Measurements from ENCODE around the gene UNK. TPM values are rescaled to one million over a fixed set of nuclear protein-coding genes. Genes with fewer than 3 reads are reported as not detected.

The UNK gene
- total and polyA plus RNA-seq, 8 donors = 3.5 to 102 (median 19.5) TPM

DNA sequence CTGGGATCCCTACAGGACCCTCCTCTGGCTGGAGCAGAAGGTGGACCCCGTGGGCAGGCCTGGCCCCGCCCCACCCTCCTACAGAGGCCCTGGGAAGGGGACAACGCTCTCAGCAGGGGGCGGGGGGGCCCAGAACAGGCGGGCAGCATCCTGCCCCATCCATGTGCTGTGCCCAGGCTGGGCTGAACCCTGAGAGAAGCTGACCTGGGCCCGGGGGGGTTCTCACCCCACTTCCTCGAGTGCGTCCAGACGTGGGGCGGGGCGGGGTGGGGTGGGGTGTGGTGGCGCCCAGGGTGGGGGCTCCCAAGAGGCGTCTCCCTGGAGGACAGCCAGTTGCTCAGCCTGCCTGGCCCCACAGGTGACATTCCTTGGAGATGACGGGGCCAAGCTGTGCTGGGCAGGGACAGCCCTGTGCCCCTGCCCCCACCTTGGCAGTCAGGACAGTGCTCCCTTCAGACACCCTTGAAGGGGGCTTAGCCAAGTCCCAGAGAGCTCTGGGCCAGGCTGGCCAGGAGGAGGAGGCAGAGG lies 60.0 kb downstream of the UNK start:
- intact Hi-C loops (cut with DNase I; ENCODE audit: low total_unique reads) = no loop called here
- H3K4me1 ChIP-seq = peaks cover 45 to 77% (median 58%) of the 10 kb centered on the region in 4 donors
- peak overlapping the region; percentile 77 to 99 (median 91) for H3K27ac ChIP-seq
- H3K36me3 ChIP-seq = peaks cover 36 to 61% (median 52%) of the 10 kb centered on the region in 4 donors
- H3K9me3 ChIP-seq = no peaks in the 10 kb centered on the region
- peak; percentile 88 to 94 for DNase-seq
- H3K4me3 ChIP-seq = peak overlapping the region; percentile 34 to 43 (median 40)
- TF ChIP-seq EP300 (IDR thresholded peaks at IDR 0.05) (no peak), POLR2AphosphoS5 (IDR thresholded peaks at IDR 0.05) (peak in 1 of 3 donors; percentile 19), POLR2A (IDR thresholded peaks at IDR 0.05) (no peak)
- TF ChIP-seq, protein P1, sequence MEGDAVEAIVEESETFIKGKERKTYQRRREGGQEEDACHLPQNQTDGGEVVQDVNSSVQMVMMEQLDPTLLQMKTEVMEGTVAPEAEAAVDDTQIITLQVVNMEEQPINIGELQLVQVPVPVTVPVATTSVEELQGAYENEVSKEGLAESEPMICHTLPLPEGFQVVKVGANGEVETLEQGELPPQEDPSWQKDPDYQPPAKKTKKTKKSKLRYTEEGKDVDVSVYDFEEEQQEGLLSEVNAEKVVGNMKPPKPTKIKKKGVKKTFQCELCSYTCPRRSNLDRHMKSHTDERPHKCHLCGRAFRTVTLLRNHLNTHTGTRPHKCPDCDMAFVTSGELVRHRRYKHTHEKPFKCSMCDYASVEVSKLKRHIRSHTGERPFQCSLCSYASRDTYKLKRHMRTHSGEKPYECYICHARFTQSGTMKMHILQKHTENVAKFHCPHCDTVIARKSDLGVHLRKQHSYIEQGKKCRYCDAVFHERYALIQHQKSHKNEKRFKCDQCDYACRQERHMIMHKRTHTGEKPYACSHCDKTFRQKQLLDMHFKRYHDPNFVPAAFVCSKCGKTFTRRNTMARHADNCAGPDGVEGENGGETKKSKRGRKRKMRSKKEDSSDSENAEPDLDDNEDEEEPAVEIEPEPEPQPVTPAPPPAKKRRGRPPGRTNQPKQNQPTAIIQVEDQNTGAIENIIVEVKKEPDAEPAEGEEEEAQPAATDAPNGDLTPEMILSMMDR (IDR thresholded peaks at IDR 0.05) = no peak
- no peaks in the 10 kb centered on the region for H3K27me3 ChIP-seq
- 11 to 38% (median 17%) methylated on average over 2 to 14 of the region's 14 CpGs for WGBS, 5 donors

DNA sequence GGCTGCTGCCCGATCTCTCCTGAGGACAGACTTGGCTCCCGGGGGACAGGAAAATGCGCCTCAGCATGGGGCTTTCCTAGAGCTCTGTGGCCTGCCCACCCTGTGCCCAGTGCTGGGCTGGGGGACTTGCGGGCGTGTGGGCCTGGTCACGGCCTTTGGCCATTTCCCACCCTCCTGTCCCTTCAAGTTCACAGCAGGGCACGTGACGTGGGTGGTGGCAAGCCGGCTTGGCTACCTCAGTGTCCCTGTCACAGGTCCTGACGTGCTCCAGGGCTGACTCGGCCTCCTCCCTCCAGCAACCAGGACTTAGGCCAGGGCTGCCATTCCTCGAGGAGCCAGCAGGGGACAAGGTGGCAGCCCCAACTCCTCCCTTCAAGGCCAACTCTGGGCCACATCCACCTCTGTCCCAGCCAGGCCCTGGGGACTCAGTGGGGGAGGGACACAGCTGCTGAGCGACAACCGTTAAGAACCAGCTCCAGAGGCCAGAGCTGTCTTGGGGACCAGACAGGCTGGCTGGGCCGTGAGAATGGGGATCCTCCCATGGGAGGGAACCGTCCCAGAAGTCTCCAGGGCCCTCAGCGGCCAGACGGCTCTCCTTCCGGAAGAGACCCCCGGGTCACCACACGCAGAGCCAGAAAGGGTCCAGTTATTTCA lies 60.6 kb downstream of the UNK start:
- peak; percentile 93 to 95 for DNase-seq
- H3K9me3 ChIP-seq = no peaks in the 10 kb centered on the region
- WGBS, 5 donors = 26 to 40% (median 27%) methylated on average over 7 to 21 of the region's 21 CpGs
- peaks cover 41 to 61% (median 52%) of the 10 kb centered on the region in 4 donors for H3K36me3 ChIP-seq
- intact Hi-C loops (cut with DNase I; ENCODE audit: low total_unique reads) = no loop called here
- H3K27ac ChIP-seq = peak overlapping the region; percentile 77 to 99 (median 91)
- H3K27me3 ChIP-seq = no peaks in the 10 kb centered on the region
- peaks cover 45 to 83% (median 61%) of the 10 kb centered on the region in 4 donors for H3K4me1 ChIP-seq
- no peak for TF ChIP-seq EP300 (IDR thresholded peaks at IDR 0.05)
- TF ChIP-seq POLR2AphosphoS5 (IDR thresholded peaks at IDR 0.05) = peak; percentile 56 to 86 (median 62)
- TF ChIP-seq, protein P1 (IDR thresholded peaks at IDR 0.05) = peak in 6 of 7 experiments; percentile 69 to 97 (median 94)
- TF ChIP-seq POLR2A (IDR thresholded peaks at IDR 0.05) = peak in 1 of 4 donors; percentile 34
- peak overlapping the region in 2 of 4 donors; percentile 40 to 43 for H3K4me3 ChIP-seq

DNA sequence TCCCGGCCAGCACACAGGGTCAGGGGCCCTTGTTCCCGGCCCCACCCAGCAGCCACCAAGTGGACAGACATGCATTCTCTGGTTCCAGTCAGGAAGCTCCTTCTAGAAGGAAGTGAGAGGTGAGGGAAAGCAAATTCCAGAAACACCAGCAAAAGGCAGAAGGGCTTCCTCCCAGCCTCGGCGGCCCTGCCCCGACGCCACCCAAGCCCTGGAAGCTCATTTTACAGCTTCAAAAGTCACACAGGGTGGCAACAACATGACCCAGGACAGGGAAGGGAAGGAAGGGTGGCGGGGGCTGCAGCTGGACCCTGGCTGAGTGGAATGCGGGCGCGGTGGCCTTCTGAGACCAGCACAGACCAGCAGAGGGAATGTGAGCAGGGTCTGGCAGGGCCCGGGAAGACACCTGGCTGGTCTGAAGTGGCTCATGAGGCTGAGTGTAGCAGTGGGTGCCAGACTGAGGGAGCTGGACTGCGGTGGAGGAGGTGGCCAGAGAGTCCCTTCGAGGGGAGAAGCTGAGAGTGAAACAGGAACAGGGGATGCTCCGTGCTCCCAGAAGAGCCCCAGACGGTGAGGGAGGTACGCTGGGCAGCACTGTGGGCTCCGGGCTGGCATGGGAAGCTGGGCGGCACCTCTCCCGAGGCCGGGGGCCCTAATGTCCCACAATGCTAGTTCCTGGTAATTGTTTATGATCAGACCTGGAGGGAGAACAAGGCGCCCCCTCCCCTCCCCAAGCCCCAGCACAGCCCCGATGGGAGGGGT lies 61.5 kb downstream of the UNK start:
- DNase-seq = peak in 1 of 2 donors; percentile 58
- peaks cover 45 to 93% (median 66%) of the 10 kb centered on the region in 4 donors for H3K4me1 ChIP-seq
- TF ChIP-seq EP300 (IDR thresholded peaks at IDR 0.05) (no peak), POLR2A (IDR thresholded peaks at IDR 0.05) (no peak), POLR2AphosphoS5 (IDR thresholded peaks at IDR 0.05) (no peak)
- TF ChIP-seq, protein P1 (IDR thresholded peaks at IDR 0.05) = no peak
- H3K27me3 ChIP-seq = no peaks in the 10 kb centered on the region
- H3K4me3 ChIP-seq = no peak overlapping the region
- no peaks in the 10 kb centered on the region for H3K9me3 ChIP-seq
- H3K27ac ChIP-seq = peak overlapping the region; percentile 77 to 99 (median 91)
- peaks cover 48 to 64% (median 55%) of the 10 kb centered on the region in 4 donors for H3K36me3 ChIP-seq
- intact Hi-C loops (cut with DNase I; ENCODE audit: low total_unique reads) = no loop called here
- WGBS, 5 donors = 62 to 73% (median 65%) methylated on average over 20 to 22 of the region's 22 CpGs
